ENCODE measurements around the gene DCXR.

GRCh38 chr17:81998691-81999438, 38.6 kb downstream of the DCXR start:
- TF ChIP-seq CTCF (IDR thresholded peaks at IDR 0.05; ENCODE audit: low read length), result no peak
- no peak for TF ChIP-seq EZH2 (IDR thresholded peaks at IDR 0.05; ENCODE audit: borderline replicate concordance, low read length)

Measured in OCI-LY1 (cell line).